HG03432 (cell line): Measurements from ENCODE around the gene MXRA7.

ENCODE experiments used
- ATAC-seq: cut with Tn5 transposase; IDR thresholded peaks from one replicate; pipeline ENCODE4 v1.9.1; 2021; ENCODE audit warnings: mild to moderate bottlenecking, moderate library complexity; ENCODE audit not compliant: unreplicated experiment

Gene MXRA7

GRCh38 chr17:76681222-76682137 lies 29.3 kb downstream of the MXRA7 start:
- ATAC-seq = no peak

GRCh38 chr17:76679239-76679638 lies 31.5 kb downstream of the MXRA7 start:
- no peak for ATAC-seq

- ATAC-seq = no peak
Measured at GRCh38 chr17:76678330-76678729, 32.4 kb downstream of the MXRA7 start.

- no peak for ATAC-seq
Measured at GRCh38 chr17:76677406-76677805, 33.4 kb downstream of the MXRA7 start.

- ATAC-seq = no peak
Measured at GRCh38 chr17:76676629-76677028, 34.1 kb downstream of the MXRA7 start.

GRCh38 chr17:76675648-76676047 lies 35.1 kb downstream of the MXRA7 start:
- ATAC-seq = no peak

- ATAC-seq = no peak
Measured at GRCh38 chr17:76674600-76674999, 36.2 kb downstream of the MXRA7 start.

- no peak for ATAC-seq
Measured at GRCh38 chr17:76673729-76674128, 37.0 kb downstream of the MXRA7 start.

- ATAC-seq = no peak
Measured at GRCh38 chr17:76672892-76673291, 37.9 kb downstream of the MXRA7 start.

GRCh38 chr17:76672270-76672851 lies 38.4 kb downstream of the MXRA7 start:
- no peak for ATAC-seq

GRCh38 chr17:76671912-76672262 lies 38.9 kb downstream of the MXRA7 start:
- no peak for ATAC-seq

- peak; percentile 97 for ATAC-seq
Measured at GRCh38 chr17:76671123-76671911, 39.4 kb downstream of the MXRA7 start.

- ATAC-seq = no peak
Measured at GRCh38 chr17:76670718-76671122, 40.0 kb downstream of the MXRA7 start.

GRCh38 chr17:76670020-76670717 lies 40.6 kb downstream of the MXRA7 start:
- no peak for ATAC-seq

GRCh38 chr17:76667786-76668453 lies 42.8 kb downstream of the MXRA7 start:
- ATAC-seq = no peak

- ATAC-seq = no peak
Measured at GRCh38 chr17:76667491-76667755, 43.3 kb downstream of the MXRA7 start.

GRCh38 chr17:76660656-76661042 lies 50.1 kb downstream of the MXRA7 start:
- ATAC-seq = no peak

GRCh38 chr17:76659928-76660655 lies 50.7 kb downstream of the MXRA7 start:
- ATAC-seq = no peak

GRCh38 chr17:76658242-76658662 lies 52.5 kb downstream of the MXRA7 start:
- no peak for ATAC-seq
